ENCODE measurements around the gene TJAP1.

Gene TJAP1

GRCh38 chr6:43442935-43443334, 34.4 kb upstream of the TJAP1 start:
- no peaks in the 10 kb centered on the region for H3K27me3 ChIP-seq (ENCODE audit: insufficient read depth, low read depth, severe bottlenecking)
- H3K27ac ChIP-seq = no peak overlapping the region
- no peaks in the 10 kb centered on the region for H3K9me3 ChIP-seq (ENCODE audit: severe bottlenecking)
- no peak overlapping the region for H3K4me3 ChIP-seq (ENCODE audit: low read depth, low read length)
- DNase-seq = no peak
- TF ChIP-seq CTCF (IDR thresholded peaks at IDR 0.05; ENCODE audit: low read depth, low read length) = 0 out of 2 replicates have a peak, but pooled peaks have one; percentile 2
- H3K36me3 ChIP-seq = peaks cover 46% of the 10 kb centered on the region

- Histone ChIP-seq H3K36me3 (peaks cover 42% of the 10 kb centered on the region), H3K4me3 (ENCODE audit: low read depth, low read length) (no peak overlapping the region), H3K9me3 (ENCODE audit: severe bottlenecking) (no peaks in the 10 kb centered on the region), H3K27me3 (ENCODE audit: insufficient read depth, low read depth, severe bottlenecking) (no peaks in the 10 kb centered on the region), H3K27ac (no peak overlapping the region)
- TF ChIP-seq CTCF (IDR thresholded peaks at IDR 0.05; ENCODE audit: low read depth, low read length) = no peak
- no peak for DNase-seq
Measured at GRCh38 chr6:43444036-43444435, 33.3 kb upstream of the TJAP1 start.

GRCh38 chr6:43444582-43444981, 32.8 kb upstream of the TJAP1 start:
- no peak for TF ChIP-seq CTCF (IDR thresholded peaks at IDR 0.05; ENCODE audit: low read depth, low read length)
- no peak overlapping the region for H3K4me3 ChIP-seq (ENCODE audit: low read depth, low read length)
- peaks cover 46% of the 10 kb centered on the region for H3K36me3 ChIP-seq
- DNase-seq = no peak
- H3K9me3 ChIP-seq (ENCODE audit: severe bottlenecking) = no peaks in the 10 kb centered on the region
- no peak overlapping the region for H3K27ac ChIP-seq
- no peaks in the 10 kb centered on the region for H3K27me3 ChIP-seq (ENCODE audit: insufficient read depth, low read depth, severe bottlenecking)

- TF ChIP-seq CTCF (IDR thresholded peaks at IDR 0.05; ENCODE audit: low read depth, low read length) = no peak
- no peaks in the 10 kb centered on the region for H3K27me3 ChIP-seq (ENCODE audit: insufficient read depth, low read depth, severe bottlenecking)
- H3K36me3 ChIP-seq = peaks cover 50% of the 10 kb centered on the region
- no peak for DNase-seq
- H3K27ac ChIP-seq = no peak overlapping the region
- H3K4me3 ChIP-seq (ENCODE audit: low read depth, low read length) = no peak overlapping the region
- H3K9me3 ChIP-seq (ENCODE audit: severe bottlenecking) = no peaks in the 10 kb centered on the region
Measured at GRCh38 chr6:43445576-43445975, 31.8 kb upstream of the TJAP1 start.

GRCh38 chr6:43447604-43448003, 29.8 kb upstream of the TJAP1 start:
- Histone ChIP-seq H3K9me3 (ENCODE audit: severe bottlenecking) (no peaks in the 10 kb centered on the region), H3K27ac (no peak overlapping the region), H3K4me3 (ENCODE audit: low read depth, low read length) (no peak overlapping the region), H3K27me3 (ENCODE audit: insufficient read depth, low read depth, severe bottlenecking) (no peaks in the 10 kb centered on the region), H3K36me3 (peaks cover 61% of the 10 kb centered on the region)
- DNase-seq = no peak
- TF ChIP-seq CTCF (IDR thresholded peaks at IDR 0.05; ENCODE audit: low read depth, low read length) = no peak

GRCh38 chr6:43448916-43449315, 28.5 kb upstream of the TJAP1 start:
- Histone ChIP-seq H3K27me3 (ENCODE audit: insufficient read depth, low read depth, severe bottlenecking) (no peaks in the 10 kb centered on the region), H3K4me3 (ENCODE audit: low read depth, low read length) (no peak overlapping the region), H3K36me3 (peaks cover 64% of the 10 kb centered on the region), H3K27ac (no peak overlapping the region), H3K9me3 (ENCODE audit: severe bottlenecking) (no peaks in the 10 kb centered on the region)
- TF ChIP-seq CTCF (IDR thresholded peaks at IDR 0.05; ENCODE audit: low read depth, low read length) = no peak
- DNase-seq = no peak

All from WERI-Rb-1 (cell line).